ENCODE measurements around the gene TMEM52B. TPM values are rescaled to one million over a fixed set of nuclear protein-coding genes. Genes with fewer than 3 reads are reported as not detected.

TMEM52B gene
- total and polyA plus RNA-seq, 4 donors: 0.37 TPM; not detected in 3

- H3K9ac ChIP-seq (ENCODE audit: low read depth in 1 of 2, low read length in 2 of 2): no peak overlapping the region
- DNase-seq (ENCODE audit: low spot score): no peak
- no peak overlapping the region for H3K27ac ChIP-seq (ENCODE audit: low read depth in 1 of 2, low read length in 2 of 2)
- H3K27me3 ChIP-seq (ENCODE audit: control insufficient read depth in 4 of 4, insufficient read depth in 4 of 4, low read length in 3 of 4): no peaks in the 10 kb centered on the region
- H3K9me3 ChIP-seq (ENCODE audit: control insufficient read depth in 4 of 4, low read length in 3 of 4): peaks cover 0 to 3% (median 0%) of the 10 kb centered on the region in 4 donors
- no peak overlapping the region for H3K4me3 ChIP-seq (ENCODE audit: low read depth in 1 of 3, low read length in 3 of 3)
- H3K36me3 ChIP-seq (ENCODE audit: control insufficient read depth in 4 of 4, insufficient read depth in 3 of 4, low read depth in 1 of 4, low read length in 3 of 4): no peaks in the 10 kb centered on the region
- peaks cover 0 to under 1% (median 0%) of the 10 kb centered on the region in 4 donors for H3K4me1 ChIP-seq (ENCODE audit: control insufficient read depth in 4 of 4, insufficient read depth in 4 of 4, low read length in 3 of 4)
- 92% methylated on average over 5 of the region's 5 CpGs for WGBS
- TF ChIP-seq GABPA (IDR thresholded peaks at IDR 0.05 in 1 of 2, conservative IDR thresholded peaks at IDR 0.05 in 1 of 2) (no peak), CTCF (IDR thresholded peaks at IDR 0.05; ENCODE audit: low read depth, low read length, missing input control) (no peak), NR2F2 (IDR thresholded peaks at IDR 0.05) (no peak), FOXA2 (IDR thresholded peaks at IDR 0.05) (no peak), HNF4A (conservative IDR thresholded peaks at IDR 0.05) (no peak), RAD21 (IDR thresholded peaks at IDR 0.05) (no peak), JUND (IDR thresholded peaks at IDR 0.05) (no peak), HNF4G (IDR thresholded peaks at IDR 0.05) (no peak), ATF3 (IDR thresholded peaks at IDR 0.05) (no peak), SP1 (IDR thresholded peaks at IDR 0.05) (no peak)
Observed at GRCh38 chr12:10147714-10148403, 31.0 kb upstream of the TMEM52B start.

GRCh38 chr12:10151621-10152020 lies 27.2 kb upstream of the TMEM52B start:
- Histone ChIP-seq H3K36me3 (ENCODE audit: control insufficient read depth in 4 of 4, insufficient read depth in 3 of 4, low read depth in 1 of 4, low read length in 3 of 4) (no peaks in the 10 kb centered on the region), H3K9ac (ENCODE audit: low read depth in 1 of 2, low read length in 2 of 2) (no peak overlapping the region), H3K27me3 (ENCODE audit: control insufficient read depth in 4 of 4, insufficient read depth in 4 of 4, low read length in 3 of 4) (no peaks in the 10 kb centered on the region), H3K27ac (ENCODE audit: low read depth in 1 of 2, low read length in 2 of 2) (no peak overlapping the region), H3K9me3 (ENCODE audit: control insufficient read depth in 4 of 4, low read length in 3 of 4) (peaks cover 0 to 3% (median 0%) of the 10 kb centered on the region in 4 donors), H3K4me1 (ENCODE audit: control insufficient read depth in 4 of 4, insufficient read depth in 4 of 4, low read length in 3 of 4) (peaks cover 0 to 11% (median 4%) of the 10 kb centered on the region in 4 donors), H3K4me3 (ENCODE audit: low read depth in 1 of 3, low read length in 3 of 3) (no peak overlapping the region)
- DNase-seq (ENCODE audit: low spot score): no peak
- WGBS: 62% methylated on average over 2 of the region's 2 CpGs
- TF ChIP-seq YY1 (IDR thresholded peaks at IDR 0.05): no peak
- no peak for TF ChIP-seq REST (IDR thresholded peaks at IDR 0.05)
- TF ChIP-seq CTCF (IDR thresholded peaks at IDR 0.05; ENCODE audit: low read depth, low read length, missing input control): no peak
- TF ChIP-seq NR2F2 (IDR thresholded peaks at IDR 0.05): no peak
- no peak for TF ChIP-seq RAD21 (IDR thresholded peaks at IDR 0.05)
